H9 (cell line): ENCODE results near the gene ANKRD28. TPM values are rescaled to one million over a fixed set of nuclear protein-coding genes. Genes with fewer than 3 reads are reported as not detected.

ENCODE experiments used
- DNase-seq: peaks from one replicate; pipeline ENCODE4 v3.0.0-alpha.2; 2017
- H2AFZ ChIP-seq: one replicate; pipeline ENCODE4 v1.6.1; 2013; ENCODE audit warnings: mild to moderate bottlenecking, low read length, control low read depth, moderate library complexity
- H2AK5ac ChIP-seq: 2 replicates; pipeline ENCODE4 v1.6.1; 2013; ENCODE audit warnings: low read length, control low read depth, mixed read lengths; ENCODE audit not compliant: insufficient read length
- H2BK120ac ChIP-seq: one replicate; pipeline ENCODE4 v1.6.1; 2013; ENCODE audit warnings: low read depth, mild to moderate bottlenecking, low read length, control low read depth, inconsistent platforms; ENCODE audit not compliant: poor library complexity, severe bottlenecking
- H2BK12ac ChIP-seq: 2 replicates; pipeline ENCODE4 v1.6.1; 2013; ENCODE audit warnings: low read length, control low read depth, mixed read lengths, low read depth; ENCODE audit not compliant: insufficient read length
- H2BK15ac ChIP-seq: 2 replicates; pipeline ENCODE4 v1.6.1; 2013; ENCODE audit warnings: low read depth, low read length, control low read depth
- H2BK20ac ChIP-seq: one replicate; pipeline ENCODE4 v1.6.1; 2013; ENCODE audit warnings: low read depth, mild to moderate bottlenecking, low read length, control low read depth, inconsistent platforms; ENCODE audit not compliant: poor library complexity, severe bottlenecking
- H2BK5ac ChIP-seq: 2 replicates; pipeline ENCODE4 v1.6.1; 2013; ENCODE audit warnings: low read length, control low read depth, mixed read lengths; ENCODE audit not compliant: insufficient read length
- H3K14ac ChIP-seq: 2 replicates; pipeline ENCODE4 v1.6.1; 2013; ENCODE audit warnings: low read length, control low read depth; ENCODE audit not compliant: insufficient read depth
- H3K18ac ChIP-seq: 2 replicates; pipeline ENCODE4 v1.6.1; 2013; ENCODE audit warnings: low read depth, mild to moderate bottlenecking, mixed read lengths, low read length, control low read depth; ENCODE audit not compliant: insufficient read length
- H3K23ac ChIP-seq: 2 replicates; pipeline ENCODE4 v1.6.1; 2013; ENCODE audit warnings: low read length, control low read depth, mixed read lengths, low read depth; ENCODE audit not compliant: insufficient read length
- H3K23me2 ChIP-seq: 2 replicates; pipeline ENCODE4 v1.6.1; 2013; ENCODE audit warnings: low read depth, mild to moderate bottlenecking, mixed read lengths, low read length, control low read depth; ENCODE audit not compliant: insufficient read length, poor library complexity, severe bottlenecking
- H3K27ac ChIP-seq: 2 replicates; pipeline ENCODE4 v1.5.1; 2013; ENCODE audit warnings: low read length, control low read depth, mixed read lengths, low read depth; ENCODE audit not compliant: insufficient read length
- H3K27me3 ChIP-seq: 2 replicates; pipeline ENCODE4 v1.6.1; 2013; ENCODE audit warnings: low read length, control low read depth, inconsistent platforms; ENCODE audit not compliant: insufficient read depth
- H3K4ac ChIP-seq: 2 replicates; pipeline ENCODE4 v1.6.1; 2013; ENCODE audit warnings: low read depth, mild to moderate bottlenecking, control low read depth, inconsistent platforms, low read length, moderate library complexity
- H3K4me1 ChIP-seq: 2 replicates; pipeline ENCODE4 v1.6.1; 2013; ENCODE audit warnings: low read length, control low read depth, inconsistent platforms; ENCODE audit not compliant: insufficient read depth
- H3K4me2 ChIP-seq: 2 replicates; pipeline ENCODE4 v1.6.1; 2013; ENCODE audit warnings: low read length, control low read depth, mixed read lengths; ENCODE audit not compliant: insufficient read length, insufficient read depth
- H3K56ac ChIP-seq: 2 replicates; pipeline ENCODE4 v1.6.1; 2013; ENCODE audit warnings: low read depth, mild to moderate bottlenecking, mixed read lengths, low read length, control low read depth; ENCODE audit not compliant: insufficient read length
- H3K79me1 ChIP-seq: 2 replicates; pipeline ENCODE4 v1.6.1; 2013; ENCODE audit warnings: low read depth, mild to moderate bottlenecking, moderate library complexity, low read length, control low read depth, inconsistent platforms; ENCODE audit not compliant: insufficient read depth, poor library complexity, severe bottlenecking
- H3K79me2 ChIP-seq: 2 replicates; pipeline ENCODE4 v1.6.1; 2013; ENCODE audit warnings: low read length, control low read depth, inconsistent platforms; ENCODE audit not compliant: insufficient read depth
- H3K9ac ChIP-seq: 2 replicates; pipeline ENCODE4 v1.6.1; 2013; ENCODE audit warnings: low read length, control low read depth, mixed read lengths; ENCODE audit not compliant: insufficient read length; ENCODE audit errors: extremely low read depth
- H3K9me3 ChIP-seq: one replicate; pipeline ENCODE4 v1.6.1; 2013; ENCODE audit warnings: low read depth, low read length, inconsistent platforms; ENCODE audit not compliant: control insufficient read depth
- H3T11ph ChIP-seq: one replicate; pipeline ENCODE4 v1.6.1; 2013; ENCODE audit warnings: mild to moderate bottlenecking, low read length, control low read depth, inconsistent platforms
- H4K20me1 ChIP-seq: one replicate; pipeline ENCODE4 v1.6.1; 2013; ENCODE audit not compliant: control insufficient read depth, insufficient read length, insufficient read depth
- H4K5ac ChIP-seq: 2 replicates; pipeline ENCODE4 v1.6.1; 2013; ENCODE audit warnings: low read depth, mild to moderate bottlenecking, mixed read lengths, low read length, control low read depth; ENCODE audit not compliant: insufficient read length
- H4K8ac ChIP-seq: replicated peaks from 2 replicates; pipeline ENCODE4 v1.6.1; 2013; ENCODE audit warnings: low read length, control low read depth, mixed read lengths, low read depth; ENCODE audit not compliant: insufficient read length
- H4K91ac ChIP-seq: 2 replicates; pipeline ENCODE4 v1.6.1; 2013; ENCODE audit warnings: low read depth, mild to moderate bottlenecking, moderate library complexity, mixed read lengths, low read length, control low read depth; ENCODE audit not compliant: insufficient read length
- H3K27ac Mint-ChIP-seq, 3 experiments: 2 replicates in 2 of 3; 3 replicates in 1 of 3; pipeline ENCODE4 v1.8.0; 2020 to 2021; ENCODE audit warnings: mixed read lengths in 3 of 3, mild to moderate bottlenecking in 1 of 3, moderate library complexity in 1 of 3
- H3K27me3 Mint-ChIP-seq: 2 replicates; pipeline ENCODE4 v1.8.0; 2021; ENCODE audit warnings: low read depth, mild to moderate bottlenecking, moderate library complexity, mixed read lengths
- H3K36me3 Mint-ChIP-seq, 3 experiments: 2 replicates in 2 of 3; 3 replicates in 1 of 3; pipeline ENCODE4 v1.8.0; 2020 to 2021; ENCODE audit warnings: low read depth in 3 of 3, mixed read lengths in 3 of 3; ENCODE audit not compliant: insufficient read depth in 1 of 3
- H3K4me1 Mint-ChIP-seq, 2 experiments: 2 replicates each; pipeline ENCODE4 v1.8.0; 2020; ENCODE audit warnings: mixed read lengths in 2 of 2
- H3K4me3 Mint-ChIP-seq, 2 experiments: 2 replicates in 1 of 2; 3 replicates in 1 of 2; pipeline ENCODE4 v1.8.0; 2020 to 2021; ENCODE audit warnings: mild to moderate bottlenecking in 2 of 2, mixed read lengths in 2 of 2, moderate library complexity in 1 of 2
- H3K9me3 Mint-ChIP-seq, 2 experiments: 2 replicates in 1 of 2; 3 replicates in 1 of 2; pipeline ENCODE4 v1.8.0; 2020; ENCODE audit warnings: mild to moderate bottlenecking in 2 of 2, mixed read lengths in 2 of 2, moderate library complexity in 1 of 2
- CTCF ChIP-seq: fragments of 200-600 bp; sonication (generic); conservative IDR thresholded peaks from 3 replicates; pipeline ENCODE4 v1.8.0; 2021; ENCODE audit warnings: antibody characterized with exemption, mild to moderate bottlenecking
- WGBS: extraction: QIAGEN DNeasy Blood & Tissue Kit; methylation state at CpG from one replicate; pipeline ENCODE4 v1.1.7; 2013; ENCODE audit warnings: missing lambda C conversion rate, low lambda C conversion rate, mixed read lengths; ENCODE audit not compliant: insufficient read length; ENCODE audit errors: extremely low coverage; 5-methylcytosine and 5-hydroxymethylcytosine counted together
- total RNA-seq: library from RNA; stranded (reverse); gene quantifications from 2 replicates; pipeline ENCODE4 v1.2.1, GENCODE V29; 2021

Gene ANKRD28
- total RNA-seq, 1 experiment from 2014 or later: 59.0 TPM

GRCh38 chr3:15796331-15796730 is 1.4 kb downstream of the ANKRD28 start:
- no peak overlapping the region for H3K14ac ChIP-seq
- no peak overlapping the region for H3K4me3 Mint-ChIP-seq
- H3K79me2 ChIP-seq: no peaks in the 10 kb centered on the region; the same call in 1 of the 2 replicates
- no peaks in the 10 kb centered on the region for H4K20me1 ChIP-seq
- TF ChIP-seq CTCF: no peak
- no peak overlapping the region for H2BK20ac ChIP-seq
- H2BK5ac ChIP-seq: no peak overlapping the region
- H3K18ac ChIP-seq: no peak overlapping the region
- H2AFZ ChIP-seq: no peak overlapping the region
- H3K23me2 ChIP-seq: no peaks in the 10 kb centered on the region
- no peaks in the 10 kb centered on the region for H3K27me3 ChIP-seq
- no peak overlapping the region for H3K23ac ChIP-seq
- no peak overlapping the region for H3K4ac ChIP-seq
- H3K9me3 Mint-ChIP-seq: no peaks in the 10 kb centered on the region
- no peak overlapping the region for H2BK120ac ChIP-seq
- no peak overlapping the region for H2BK15ac ChIP-seq
- H3K9ac ChIP-seq: no peak overlapping the region
- no peaks in the 10 kb centered on the region for H3K9me3 ChIP-seq
- H3T11ph ChIP-seq: no peak overlapping the region
- no peak overlapping the region for H3K27ac ChIP-seq
- H3K4me1 ChIP-seq: no peaks in the 10 kb centered on the region
- no peak overlapping the region for H2BK12ac ChIP-seq
- no CpG with 5 or more reads among the region's 2 CpGs for WGBS
- H3K36me3 Mint-ChIP-seq: peaks cover 12 to 14% (median 14%) of the 10 kb centered on the region in 3 experiments
- H4K8ac ChIP-seq: no peak overlapping the region
- H3K4me2 ChIP-seq: no peak overlapping the region
- DNase-seq: no peak
- H3K79me1 ChIP-seq: no peaks in the 10 kb centered on the region
- H3K56ac ChIP-seq: no peak overlapping the region
- H4K91ac ChIP-seq: no peak overlapping the region
- peaks cover 24 to 30% of the 10 kb centered on the region in 2 experiments for H3K4me1 Mint-ChIP-seq
- no peak overlapping the region for H4K5ac ChIP-seq
- H3K27ac Mint-ChIP-seq: peak overlapping the region in 1 of 3 experiments; percentile 76; a peak in 1 of 7 replicates
- H3K27me3 Mint-ChIP-seq: no peaks in the 10 kb centered on the region
- H2AK5ac ChIP-seq: no peak overlapping the region
